Measurements from ENCODE around the gene KCNJ15.
A peak's percentile ranks its signal among the peaks of the same experiment; 100 is the strongest.

KCNJ15 gene

DNA sequence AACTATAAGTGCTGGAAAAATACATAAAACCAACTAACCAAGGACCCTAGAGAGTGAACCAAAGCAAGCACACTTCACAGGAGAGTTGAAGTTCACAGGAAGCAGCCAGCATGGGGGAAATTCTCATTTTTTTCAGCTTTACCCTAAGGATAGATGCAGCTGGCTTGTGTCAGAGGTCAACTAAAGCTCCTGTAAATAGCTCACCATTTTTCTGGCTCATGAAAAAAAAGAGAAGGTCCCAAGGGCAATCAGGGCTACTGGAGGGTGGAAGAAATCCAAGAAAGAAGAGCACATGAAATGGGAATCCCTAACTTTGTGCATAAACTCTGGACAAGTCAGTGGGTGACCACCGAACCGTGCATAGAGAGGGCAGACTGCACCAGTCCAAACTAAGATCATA lies 58.3 kb downstream of the KCNJ15 start:
- DNase-seq (ENCODE audit: low read depth in 2 of 2) = peak in 1 of 2 donors; percentile 39
- TF ChIP-seq, protein P1, sequence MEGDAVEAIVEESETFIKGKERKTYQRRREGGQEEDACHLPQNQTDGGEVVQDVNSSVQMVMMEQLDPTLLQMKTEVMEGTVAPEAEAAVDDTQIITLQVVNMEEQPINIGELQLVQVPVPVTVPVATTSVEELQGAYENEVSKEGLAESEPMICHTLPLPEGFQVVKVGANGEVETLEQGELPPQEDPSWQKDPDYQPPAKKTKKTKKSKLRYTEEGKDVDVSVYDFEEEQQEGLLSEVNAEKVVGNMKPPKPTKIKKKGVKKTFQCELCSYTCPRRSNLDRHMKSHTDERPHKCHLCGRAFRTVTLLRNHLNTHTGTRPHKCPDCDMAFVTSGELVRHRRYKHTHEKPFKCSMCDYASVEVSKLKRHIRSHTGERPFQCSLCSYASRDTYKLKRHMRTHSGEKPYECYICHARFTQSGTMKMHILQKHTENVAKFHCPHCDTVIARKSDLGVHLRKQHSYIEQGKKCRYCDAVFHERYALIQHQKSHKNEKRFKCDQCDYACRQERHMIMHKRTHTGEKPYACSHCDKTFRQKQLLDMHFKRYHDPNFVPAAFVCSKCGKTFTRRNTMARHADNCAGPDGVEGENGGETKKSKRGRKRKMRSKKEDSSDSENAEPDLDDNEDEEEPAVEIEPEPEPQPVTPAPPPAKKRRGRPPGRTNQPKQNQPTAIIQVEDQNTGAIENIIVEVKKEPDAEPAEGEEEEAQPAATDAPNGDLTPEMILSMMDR (IDR thresholded peaks at IDR 0.05; ENCODE audit: low read depth, low read length) = no peak
- H3K4me3 ChIP-seq (replicated peaks in 1 of 2; ENCODE audit: low read depth in 2 of 2, low read length in 2 of 2) = no peak overlapping the region

DNA sequence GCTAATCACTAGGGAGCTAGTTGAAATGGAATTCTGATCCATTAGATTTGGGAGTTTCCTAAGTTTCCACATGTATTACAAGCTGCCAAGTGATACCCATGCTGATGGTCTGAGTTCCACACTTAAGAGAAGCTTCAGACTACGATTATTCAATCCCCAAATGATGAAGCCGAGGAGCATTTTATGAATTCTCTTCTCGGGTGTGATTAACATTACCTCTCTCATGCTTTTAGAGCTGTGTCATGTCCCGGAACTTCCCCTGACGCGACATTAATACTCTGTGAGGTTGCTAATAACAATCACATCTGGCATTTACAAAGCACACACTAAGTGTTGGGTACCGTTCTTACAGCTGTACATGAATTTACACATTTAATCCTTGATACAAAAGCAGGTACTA lies 63.0 kb downstream of the KCNJ15 start:
- no peak overlapping the region for H3K4me3 ChIP-seq (replicated peaks in 1 of 2; ENCODE audit: low read depth in 2 of 2, low read length in 2 of 2)
- peak in 1 of 2 donors; percentile 90 for DNase-seq (ENCODE audit: low read depth in 2 of 2)
- TF ChIP-seq, protein P1 (IDR thresholded peaks at IDR 0.05; ENCODE audit: low read depth, low read length) = no peak

DNA sequence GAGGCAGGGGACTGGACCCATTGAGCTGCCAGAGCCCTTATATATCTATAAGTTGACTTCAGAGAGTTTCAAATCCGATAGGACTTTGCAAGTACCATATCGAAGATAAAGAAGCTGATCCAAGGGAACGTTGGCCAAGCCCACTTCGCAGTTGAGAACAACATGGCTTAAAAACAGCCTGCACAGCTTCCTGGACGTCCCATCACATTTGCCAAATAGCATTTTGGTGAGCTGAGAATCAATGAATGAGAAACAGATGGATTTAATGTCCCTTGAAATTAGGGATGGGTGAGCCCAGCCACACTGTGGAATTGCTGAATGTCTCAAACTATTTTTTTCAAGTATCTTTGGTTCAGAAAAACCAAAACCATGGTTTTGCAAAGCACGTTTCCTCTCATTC lies 64.8 kb downstream of the KCNJ15 start:
- DNase-seq (ENCODE audit: low read depth in 2 of 2) = no peak
- no peak overlapping the region for H3K4me3 ChIP-seq (replicated peaks in 1 of 2; ENCODE audit: low read depth in 2 of 2, low read length in 2 of 2)
- TF ChIP-seq, protein P1 (IDR thresholded peaks at IDR 0.05; ENCODE audit: low read depth, low read length) = no peak

DNA sequence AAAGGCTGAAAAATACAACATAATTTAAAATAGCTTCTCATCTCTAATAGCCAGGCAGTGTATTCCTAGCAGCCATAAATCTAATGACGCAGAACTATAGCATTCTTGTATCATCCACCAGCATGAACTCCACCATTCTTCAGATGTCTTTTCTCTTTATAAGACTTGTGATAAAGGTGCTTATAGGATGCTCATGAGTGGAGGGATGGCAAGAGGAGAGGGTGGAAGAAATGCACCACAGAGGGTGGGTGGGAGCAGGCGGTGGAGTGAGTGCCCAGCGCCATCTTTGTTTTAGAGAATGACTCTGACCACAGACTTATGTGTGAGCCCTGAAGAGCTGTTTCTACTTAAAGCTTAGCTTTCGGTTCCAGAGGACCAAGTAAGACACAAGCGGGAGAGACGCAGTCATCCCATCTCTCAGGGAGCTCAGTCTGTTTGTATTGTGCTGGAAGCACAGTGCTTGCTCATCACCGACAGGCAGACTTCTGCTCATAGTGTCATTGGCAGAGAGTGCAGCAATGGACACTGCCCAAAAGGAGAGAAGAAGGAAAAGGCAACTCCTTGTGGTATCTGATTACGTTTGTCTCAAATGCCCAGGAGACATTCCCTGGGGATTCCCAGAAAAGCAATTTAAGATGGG lies 65.6 kb downstream of the KCNJ15 start:
- TF ChIP-seq, protein P1 (IDR thresholded peaks at IDR 0.05; ENCODE audit: low read depth, low read length) = no peak
- peak in 1 of 2 donors; percentile 63 for DNase-seq (ENCODE audit: low read depth in 2 of 2)
- no peak overlapping the region for H3K4me3 ChIP-seq (replicated peaks in 1 of 2; ENCODE audit: low read depth in 2 of 2, low read length in 2 of 2)

DNA sequence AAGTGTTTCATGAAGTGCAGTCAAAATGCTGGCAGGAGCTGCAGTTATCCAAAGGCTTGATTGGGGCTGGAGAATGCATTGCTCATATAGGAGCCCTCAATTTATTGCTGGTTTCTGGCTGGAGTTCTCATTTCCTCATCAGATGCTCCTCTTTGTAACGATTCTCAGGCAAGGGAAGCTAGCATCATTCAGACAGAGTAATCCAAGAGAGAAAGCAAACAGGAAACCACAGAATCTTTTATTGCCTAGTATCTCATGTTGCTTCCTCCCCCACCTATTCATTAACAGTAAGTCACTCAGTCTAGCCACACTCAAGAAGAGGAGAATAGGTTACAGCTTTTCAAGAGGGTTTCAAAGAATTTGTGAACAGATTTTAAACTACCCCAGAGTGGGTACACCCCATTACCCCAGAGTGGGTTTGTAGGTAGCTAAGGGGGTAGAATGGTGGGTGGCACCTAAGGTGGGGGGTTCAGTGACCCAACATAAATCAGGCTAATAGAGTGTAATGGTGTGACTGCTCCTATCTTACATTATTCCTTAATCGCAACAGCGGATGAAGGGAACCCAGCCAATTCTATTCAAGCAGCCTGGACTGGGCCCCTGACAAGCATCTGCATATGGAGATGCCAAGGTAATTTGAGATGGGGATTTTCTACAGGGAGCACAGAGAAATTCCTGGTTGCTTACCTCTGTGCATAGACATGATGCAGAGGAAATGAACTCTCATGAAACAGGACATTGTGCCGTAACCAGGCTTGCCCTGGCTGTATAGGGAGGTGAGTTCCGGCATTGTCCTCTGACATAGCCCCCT lies 67.1 kb downstream of the KCNJ15 start:
- TF ChIP-seq, protein P1 (IDR thresholded peaks at IDR 0.05; ENCODE audit: low read depth, low read length) = no peak
- DNase-seq (ENCODE audit: low read depth in 2 of 2) = peak; percentile 90 to 94

DNA sequence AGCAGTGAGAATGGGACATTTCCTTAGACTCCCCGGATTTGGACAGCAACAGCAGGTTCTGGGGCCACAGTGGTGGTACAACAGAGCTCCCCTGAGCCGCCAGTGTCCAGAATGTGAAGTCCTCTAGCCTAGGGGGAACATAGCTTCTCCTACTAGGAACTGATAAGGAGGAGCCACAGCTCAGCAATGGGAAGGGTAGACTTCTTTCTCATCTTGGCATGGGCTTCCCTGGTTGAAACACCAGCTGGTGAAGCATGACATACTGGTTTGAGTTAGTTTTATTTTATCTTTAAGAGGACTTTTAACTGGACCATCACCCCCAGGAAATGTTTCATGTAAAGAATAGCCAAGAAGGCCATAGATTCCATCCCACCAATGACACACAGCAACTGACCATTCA lies 68.4 kb downstream of the KCNJ15 start:
- TF ChIP-seq, protein P1 (IDR thresholded peaks at IDR 0.05; ENCODE audit: low read depth, low read length) = no peak
- DNase-seq (ENCODE audit: low read depth in 2 of 2) = no peak
- H3K4me3 ChIP-seq (replicated peaks in 1 of 2; ENCODE audit: low read depth in 2 of 2, low read length in 2 of 2) = no peak overlapping the region

More for the DNA sequence above, 67.1 kb downstream of the KCNJ15 start:
- H3K4me3 ChIP-seq (replicated peaks in 1 of 2; ENCODE audit: low read depth in 2 of 2, low read length in 2 of 2) = no peak overlapping the region

Data from cardiac fibroblast (primary cell).